GM18870 (cell line): ENCODE measurements around the gene MYL7.
"Not testable (repeated sequence)": the region's sequence is repeated elsewhere in the genome, so short reads cannot be mapped to it uniquely, and the experiment has no call there.

ENCODE experiments used
- ATAC-seq: cut with Tn5 transposase; IDR thresholded peaks from one replicate; pipeline ENCODE4 v1.9.1; 2021; ENCODE audit warnings: moderate library complexity; ENCODE audit not compliant: unreplicated experiment

The MYL7 gene

GRCh38 chr7:44133295-44133694 is 7.8 kb downstream of the MYL7 start:
- no peak for ATAC-seq

- no peak for ATAC-seq
These were observed 9.1 kb downstream of the MYL7 start for GRCh38 chr7:44132039-44132438.

GRCh38 chr7:44131173-44132029 is 9.7 kb downstream of the MYL7 start:
- ATAC-seq: no peak

GRCh38 chr7:44128721-44129582 is 12.2 kb downstream of the MYL7 start:
- no peak for ATAC-seq

GRCh38 chr7:44127161-44127560 is 14.0 kb downstream of the MYL7 start:
- ATAC-seq: no peak

GRCh38 chr7:44126574-44126973 is 14.6 kb downstream of the MYL7 start:
- not testable (repeated sequence) for ATAC-seq

- no peak for ATAC-seq
These were observed 16.3 kb downstream of the MYL7 start for GRCh38 chr7:44124822-44125202.

GRCh38 chr7:44123190-44124003 is 17.7 kb downstream of the MYL7 start, which contains the start of gene POLD2:
TSS of gene POLD2 (minus strand) at chr7:44123548. CDS start at chr7:44122053, 1,495 bp downstream.
- peak; percentile 84 for ATAC-seq

GRCh38 chr7:44122529-44122928 is 18.6 kb downstream of the MYL7 start:
- no peak for ATAC-seq

- no peak for ATAC-seq
These were observed 19.2 kb downstream of the MYL7 start for GRCh38 chr7:44121761-44122420.

GRCh38 chr7:44120395-44120794 is 20.7 kb downstream of the MYL7 start:
- no peak for ATAC-seq

GRCh38 chr7:44119829-44120380 is 21.2 kb downstream of the MYL7 start:
- no peak for ATAC-seq

- no peak for ATAC-seq
These were observed 23.2 kb downstream of the MYL7 start for GRCh38 chr7:44117801-44118429.

- no peak for ATAC-seq
These were observed 24.1 kb downstream of the MYL7 start for GRCh38 chr7:44116789-44117666.

GRCh38 chr7:44116087-44116788 is 24.9 kb downstream of the MYL7 start:
- no peak for ATAC-seq

- no peak for ATAC-seq
These were observed 26.4 kb downstream of the MYL7 start for GRCh38 chr7:44114586-44115310.

- no peak for ATAC-seq
These were observed 27.3 kb downstream of the MYL7 start for GRCh38 chr7:44113764-44114354.
